ENCODE data around the gene DMKN.

Gene DMKN

DNA sequence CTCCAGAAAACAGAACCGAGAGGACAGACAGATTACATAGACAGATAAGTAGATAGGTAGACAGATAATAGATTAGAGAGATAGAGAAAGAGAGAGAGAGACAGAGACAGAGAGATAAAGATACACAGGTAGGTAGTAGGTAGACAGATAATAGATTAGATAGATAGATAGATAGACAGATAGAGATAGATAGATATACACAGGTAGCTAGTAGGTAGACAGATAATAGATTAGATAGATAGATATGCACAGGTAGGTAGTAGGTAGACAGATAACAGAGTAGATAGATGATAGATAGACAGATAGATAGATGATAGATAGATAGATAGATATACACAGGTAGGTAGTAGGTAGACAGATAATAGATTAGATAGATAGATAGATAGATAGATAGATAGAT lies 55.3 kb downstream of the DMKN start:
- no peak overlapping the region for H3K4me3 ChIP-seq (ENCODE audit: low read depth, low read length)
- TF ChIP-seq, protein P1, sequence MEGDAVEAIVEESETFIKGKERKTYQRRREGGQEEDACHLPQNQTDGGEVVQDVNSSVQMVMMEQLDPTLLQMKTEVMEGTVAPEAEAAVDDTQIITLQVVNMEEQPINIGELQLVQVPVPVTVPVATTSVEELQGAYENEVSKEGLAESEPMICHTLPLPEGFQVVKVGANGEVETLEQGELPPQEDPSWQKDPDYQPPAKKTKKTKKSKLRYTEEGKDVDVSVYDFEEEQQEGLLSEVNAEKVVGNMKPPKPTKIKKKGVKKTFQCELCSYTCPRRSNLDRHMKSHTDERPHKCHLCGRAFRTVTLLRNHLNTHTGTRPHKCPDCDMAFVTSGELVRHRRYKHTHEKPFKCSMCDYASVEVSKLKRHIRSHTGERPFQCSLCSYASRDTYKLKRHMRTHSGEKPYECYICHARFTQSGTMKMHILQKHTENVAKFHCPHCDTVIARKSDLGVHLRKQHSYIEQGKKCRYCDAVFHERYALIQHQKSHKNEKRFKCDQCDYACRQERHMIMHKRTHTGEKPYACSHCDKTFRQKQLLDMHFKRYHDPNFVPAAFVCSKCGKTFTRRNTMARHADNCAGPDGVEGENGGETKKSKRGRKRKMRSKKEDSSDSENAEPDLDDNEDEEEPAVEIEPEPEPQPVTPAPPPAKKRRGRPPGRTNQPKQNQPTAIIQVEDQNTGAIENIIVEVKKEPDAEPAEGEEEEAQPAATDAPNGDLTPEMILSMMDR (IDR thresholded peaks at IDR 0.05; ENCODE audit: low read depth, low read length): no peak

DNA sequence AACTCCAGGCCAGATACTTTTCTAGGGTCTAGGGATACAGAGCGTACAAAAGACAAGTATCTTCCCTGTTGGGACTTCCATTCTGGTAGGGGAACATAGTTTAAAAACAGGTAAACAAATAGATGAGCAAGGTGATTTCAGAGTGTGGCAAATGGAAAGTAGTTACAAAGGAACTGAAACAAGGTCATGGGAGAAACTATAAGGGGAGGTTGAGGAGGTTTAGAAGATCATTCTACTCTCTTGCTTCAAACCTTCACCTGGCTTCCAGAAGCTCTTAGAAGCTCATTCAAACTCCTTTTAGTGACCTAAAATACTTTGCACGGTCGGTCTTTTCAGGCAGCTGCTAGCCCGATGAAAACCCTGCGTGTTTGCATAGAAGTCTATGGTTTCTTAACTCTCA lies 56.3 kb downstream of the DMKN start:
- H3K4me3 ChIP-seq (ENCODE audit: low read depth, low read length): no peak overlapping the region
- TF ChIP-seq, protein P1 (IDR thresholded peaks at IDR 0.05; ENCODE audit: low read depth, low read length): no peak

DNA sequence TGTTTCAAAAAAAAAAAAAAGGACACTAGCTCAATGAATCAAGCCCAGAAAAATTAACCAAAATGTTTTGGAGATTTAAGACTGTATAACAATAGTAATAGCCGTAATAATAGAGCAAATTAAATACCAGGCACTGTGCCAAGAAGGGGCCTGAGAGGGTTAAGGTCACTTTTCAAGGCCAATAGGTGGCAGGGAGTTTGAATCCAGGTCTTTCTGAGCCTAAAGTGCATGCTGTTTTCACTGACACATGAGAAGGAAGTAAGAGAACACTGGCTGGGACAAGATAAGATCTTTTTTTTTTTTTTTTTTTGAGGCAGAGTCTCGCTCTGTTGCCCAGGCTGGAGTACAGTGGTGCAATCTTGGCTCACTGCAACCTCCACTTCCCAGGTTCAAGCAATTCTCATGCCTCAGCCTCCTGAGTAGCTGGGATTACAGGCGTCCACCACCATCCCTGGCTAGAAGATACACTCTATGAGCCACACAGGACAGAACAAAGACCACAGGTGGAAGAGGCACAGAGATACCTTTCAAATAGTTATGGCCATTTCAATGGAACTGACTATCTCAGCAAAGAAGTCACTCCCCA lies 57.7 kb downstream of the DMKN start:
- no peak overlapping the region for H3K4me3 ChIP-seq (ENCODE audit: low read depth, low read length)
- TF ChIP-seq, protein P1 (IDR thresholded peaks at IDR 0.05; ENCODE audit: low read depth, low read length): no peak

DNA sequence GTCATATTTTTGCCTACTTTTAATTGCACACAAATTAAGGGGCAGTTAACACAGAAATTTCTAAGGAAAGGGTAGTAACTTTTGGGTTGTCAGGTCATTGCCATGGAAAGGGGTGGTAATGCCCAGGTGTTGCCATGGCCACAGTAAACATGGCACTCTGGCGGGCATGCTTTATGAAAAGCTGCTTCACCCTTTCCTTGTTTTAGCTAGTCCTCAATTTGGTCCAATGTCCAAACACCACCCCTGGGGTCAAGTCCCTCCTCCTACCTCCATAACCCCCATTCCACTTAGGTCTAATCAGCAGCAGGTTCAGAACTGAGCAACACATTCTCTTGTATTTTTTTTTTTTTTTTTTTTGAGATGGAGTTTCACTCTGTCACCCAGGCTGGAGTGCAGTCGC lies 58.8 kb downstream of the DMKN start:
- no peak overlapping the region for H3K4me3 ChIP-seq (ENCODE audit: low read depth, low read length)
- TF ChIP-seq, protein P1 (IDR thresholded peaks at IDR 0.05; ENCODE audit: low read depth, low read length): no peak

DNA sequence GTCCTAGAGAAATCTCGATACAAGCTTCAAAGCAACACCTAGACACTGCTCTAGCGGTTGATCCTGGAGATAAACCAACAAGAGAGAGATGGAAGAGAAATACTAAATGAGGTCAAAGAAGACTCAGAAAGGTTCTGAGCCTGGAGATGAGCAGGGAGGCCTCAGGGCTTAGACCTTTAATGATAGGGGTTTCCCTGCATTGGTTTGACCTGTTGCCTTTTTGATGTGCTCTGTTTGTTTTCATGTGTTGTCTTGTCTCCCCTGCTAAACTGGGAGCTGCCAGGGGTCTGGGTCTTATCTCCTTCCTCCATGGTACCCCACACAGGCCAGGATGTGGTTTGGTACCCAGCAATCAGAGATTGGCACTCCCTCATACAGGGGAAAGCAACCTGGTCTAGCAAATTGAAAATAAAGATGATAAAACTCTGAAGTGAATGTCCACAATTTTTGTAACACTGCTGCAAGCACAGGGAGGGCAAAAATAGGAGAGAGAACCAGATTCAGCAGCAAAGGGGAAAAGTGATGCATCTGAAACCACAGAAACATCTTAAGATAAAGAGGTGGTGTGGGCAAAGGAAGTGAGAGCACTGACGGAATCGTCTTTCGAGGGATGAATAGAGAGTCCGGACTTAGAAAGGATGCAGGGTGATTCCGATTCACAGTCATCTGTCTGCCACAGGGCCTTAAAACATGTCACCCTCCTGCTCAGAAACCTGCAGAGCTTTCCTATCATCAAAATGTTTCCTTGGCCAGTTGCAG lies 61.9 kb downstream of the DMKN start:
- TF ChIP-seq, protein P1 (IDR thresholded peaks at IDR 0.05; ENCODE audit: low read depth, low read length): no peak

DNA sequence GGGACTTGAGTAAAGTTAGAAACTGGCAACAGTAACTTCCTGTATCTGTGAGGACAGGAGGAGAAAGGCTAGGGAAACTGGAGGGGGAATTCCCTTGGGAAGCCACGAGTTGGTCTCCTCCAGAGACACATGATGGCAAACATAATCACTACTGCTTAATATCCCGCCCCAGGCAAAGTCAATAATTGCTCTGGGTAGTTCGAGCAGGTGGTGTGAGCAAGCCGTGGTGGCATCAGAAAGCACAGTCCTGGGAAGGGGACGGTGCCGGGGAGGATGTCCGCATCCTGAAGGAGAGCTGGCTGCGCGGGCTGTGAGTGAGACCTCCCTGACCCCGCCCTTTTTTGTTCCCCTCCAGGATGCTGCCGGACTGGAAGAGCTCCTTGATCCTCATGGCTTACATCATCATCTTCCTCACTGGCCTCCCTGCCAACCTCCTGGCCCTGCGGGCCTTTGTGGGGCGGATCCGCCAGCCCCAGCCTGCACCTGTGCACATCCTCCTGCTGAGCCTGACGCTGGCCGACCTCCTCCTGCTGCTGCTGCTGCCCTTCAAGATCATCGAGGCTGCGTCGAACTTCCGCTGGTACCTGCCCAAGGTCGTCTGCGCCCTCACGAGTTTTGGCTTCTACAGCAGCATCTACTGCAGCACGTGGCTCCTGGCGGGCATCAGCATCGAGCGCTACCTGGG lies 63.9 kb downstream of the DMKN start:
- no peak overlapping the region for H3K4me3 ChIP-seq (ENCODE audit: low read depth, low read length)
- TF ChIP-seq, protein P1 (IDR thresholded peaks at IDR 0.05; ENCODE audit: low read depth, low read length): no peak

More for the DNA sequence above, 61.9 kb downstream of the DMKN start:
- no peak overlapping the region for H3K4me3 ChIP-seq (ENCODE audit: low read depth, low read length)
